Spinal cord (tissue), 10 donors: Measurements from ENCODE around the gene TREM2. TPM values are rescaled to one million over a fixed set of nuclear protein-coding genes. Genes with fewer than 3 reads are reported as not detected.

ENCODE experiments used
- DNase-seq, 6 donors: peaks; one replicate each; pipeline versions ENCODE4 v3.0.0 to v3.0.0-alpha.2; 2013 to 2015; ENCODE audit warnings: low spot score in 6 of 6, low read depth in 4 of 6
- H3K27ac ChIP-seq: one replicate; pipeline ENCODE4 v1.5.1; 2013; ENCODE audit warnings: low read depth, low read length, control low read depth
- H3K27me3 ChIP-seq: one replicate; pipeline ENCODE4 v1.6.1; 2013; ENCODE audit warnings: low read length; ENCODE audit not compliant: control insufficient read depth, insufficient read depth
- H3K36me3 ChIP-seq: one replicate; pipeline ENCODE4 v1.6.1; 2013; ENCODE audit warnings: low read length; ENCODE audit not compliant: control insufficient read depth, insufficient read depth
- H3K4me1 ChIP-seq: one replicate; pipeline ENCODE4 v1.6.1; 2013; ENCODE audit warnings: low read length; ENCODE audit not compliant: control insufficient read depth, insufficient read depth
- H3K4me3 ChIP-seq: one replicate; pipeline ENCODE4 v1.5.1; 2013; ENCODE audit warnings: low read depth, low read length, control low read depth
- H3K9me3 ChIP-seq: one replicate; pipeline ENCODE4 v1.6.1; 2013; ENCODE audit warnings: low read length; ENCODE audit not compliant: control insufficient read depth, insufficient read depth
- WGBS: methylation state at CpG from one replicate; pipeline ENCODE4 v1.1.5; 2013; ENCODE audit warnings: missing lambda C conversion rate; ENCODE audit not compliant: insufficient coverage; 5-methylcytosine and 5-hydroxymethylcytosine counted together
- polyA plus RNA-seq, 2 donors: library from polyadenylated mRNA; unstranded; fragments of 120-200 nt; gene quantifications; one replicate each; pipeline ENCODE4 v1.2.1, GENCODE V29; 2013; ENCODE audit not compliant: insufficient read length in 2 of 2
- total RNA-seq, 2 donors: library from RNA; depleted of rRNA in 1 of 2; stranded (reverse); fragments of 120-200 nt in 1 of 2; fragments of >200 nt in 1 of 2; gene quantifications; one replicate each; pipeline versions ENCODE4 v1.2.3 to v1.2.4, GENCODE V29; 2013 to 2014
- donor health status: healthy.

TREM2 gene
- total and polyA plus RNA-seq, 4 donors = 20.9 to 27.4 (median 23.4) TPM

DNA sequence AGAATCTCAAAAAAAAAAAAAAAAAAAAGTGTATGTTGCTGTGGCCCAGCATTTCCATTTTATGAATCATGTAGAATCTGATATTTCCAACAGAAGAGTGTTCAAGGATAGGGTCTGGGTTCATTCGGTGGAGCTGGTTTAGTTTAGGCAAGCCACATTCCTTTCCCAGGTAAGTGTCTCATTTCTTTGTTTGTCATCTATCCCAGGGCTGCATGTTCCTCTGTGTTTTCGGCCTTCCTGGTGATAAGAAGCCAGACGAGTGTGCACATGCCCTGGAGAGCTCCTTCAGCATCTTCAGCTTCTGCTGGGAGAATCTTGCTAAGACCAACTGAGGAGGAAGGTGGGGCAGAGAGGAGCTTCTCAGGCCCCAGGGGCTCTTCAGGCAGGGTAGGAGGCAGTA, 51.9 kb downstream of the TREM2 start:
- no peak for DNase-seq
- Histone ChIP-seq H3K4me1 (no peaks in the 10 kb centered on the region), H3K36me3 (no peaks in the 10 kb centered on the region), H3K4me3 (no peak overlapping the region), H3K9me3 (no peaks in the 10 kb centered on the region), H3K27ac (no peak overlapping the region), H3K27me3 (no peaks in the 10 kb centered on the region)
- WGBS = 92% methylated on average over 3 of the region's 3 CpGs

Other genes with a start within 250 kb of the TREM2 start
- under 1 TPM; 0.20 to 0.72 TPM for gene UNC5CL, start 123.9 kb downstream of the TREM2 start, total RNA-seq
- gene UNC5CL, start 123.9 kb downstream of the TREM2 start, polyA plus RNA-seq = 1 to 10 TPM in 1 of 2 donors, under 1 TPM in 1; 0.92 to 1.4 TPM
- 1 to 10 TPM in 1 of 2 donors, under 1 TPM in 1; 0.66 to 1.6 TPM for gene TSPO2, start 120.6 kb downstream of the TREM2 start, total RNA-seq
- under 1 TPM; 0.38 to 0.52 TPM for gene TSPO2, start 120.6 kb downstream of the TREM2 start, polyA plus RNA-seq
- 1 to 10 TPM in 1 of 2 donors, under 1 TPM in 1; 0.17 to 1.1 TPM for gene APOBEC2, start 109.9 kb downstream of the TREM2 start, total RNA-seq
- 1 to 10 TPM in 1 of 2 donors, under 1 TPM in 1; 0.44 to 1.0 TPM for gene APOBEC2, start 109.9 kb downstream of the TREM2 start, polyA plus RNA-seq
- 10 to 100 TPM; 17.1 to 30.0 TPM for gene OARD1, start 90.8 kb downstream of the TREM2 start, total RNA-seq
- gene OARD1, start 90.8 kb downstream of the TREM2 start, polyA plus RNA-seq = 10 to 100 TPM; 35.7 to 43.2 TPM
- gene NFYA, start 90.1 kb downstream of the TREM2 start, total RNA-seq = 10 to 100 TPM; 21.8 to 28.9 TPM
- 10 to 100 TPM; 26.5 to 30.8 TPM for gene NFYA, start 90.1 kb downstream of the TREM2 start, polyA plus RNA-seq
- 1 to 10 TPM in 1 of 2 donors, under 1 TPM in 1; 0.39 to 1.1 TPM for gene TREML1, start 8.8 kb downstream of the TREM2 start, total RNA-seq
- 1 to 10 TPM; 1.9 to 2.1 TPM for gene TREML1, start 8.8 kb downstream of the TREM2 start, polyA plus RNA-seq
- under 1 TPM; 0.11 to 0.40 TPM for gene TREML2, start 38.0 kb upstream of the TREM2 start, total RNA-seq
- not detected for gene TREML2, start 38.0 kb upstream of the TREM2 start, polyA plus RNA-seq
- gene TREML4, start 65.2 kb upstream of the TREM2 start, total RNA-seq = under 1 TPM in 1 of 2 donors, not detected in 1; 0.10 TPM
- not detected for gene TREML4, start 65.2 kb upstream of the TREM2 start, polyA plus RNA-seq
- 1 to 10 TPM in 1 of 2 donors, under 1 TPM in 1; 0.55 to 1.3 TPM for gene TREM1, start 123.6 kb upstream of the TREM2 start, total RNA-seq
- gene TREM1, start 123.6 kb upstream of the TREM2 start, polyA plus RNA-seq = under 1 TPM; 0.41 to 0.49 TPM
- not detected for gene NCR2, start 172.5 kb upstream of the TREM2 start, total RNA-seq
- gene NCR2, start 172.5 kb upstream of the TREM2 start, polyA plus RNA-seq = not detected